ENCODE measurements around the gene GSTM1. TPM values are rescaled to one million over a fixed set of nuclear protein-coding genes. Genes with fewer than 3 reads are reported as not detected.

The GSTM1 gene
- total RNA-seq, 3 donors from 2014 or later, result 18.0 to 30.6 (median 20.0) TPM

DNA sequence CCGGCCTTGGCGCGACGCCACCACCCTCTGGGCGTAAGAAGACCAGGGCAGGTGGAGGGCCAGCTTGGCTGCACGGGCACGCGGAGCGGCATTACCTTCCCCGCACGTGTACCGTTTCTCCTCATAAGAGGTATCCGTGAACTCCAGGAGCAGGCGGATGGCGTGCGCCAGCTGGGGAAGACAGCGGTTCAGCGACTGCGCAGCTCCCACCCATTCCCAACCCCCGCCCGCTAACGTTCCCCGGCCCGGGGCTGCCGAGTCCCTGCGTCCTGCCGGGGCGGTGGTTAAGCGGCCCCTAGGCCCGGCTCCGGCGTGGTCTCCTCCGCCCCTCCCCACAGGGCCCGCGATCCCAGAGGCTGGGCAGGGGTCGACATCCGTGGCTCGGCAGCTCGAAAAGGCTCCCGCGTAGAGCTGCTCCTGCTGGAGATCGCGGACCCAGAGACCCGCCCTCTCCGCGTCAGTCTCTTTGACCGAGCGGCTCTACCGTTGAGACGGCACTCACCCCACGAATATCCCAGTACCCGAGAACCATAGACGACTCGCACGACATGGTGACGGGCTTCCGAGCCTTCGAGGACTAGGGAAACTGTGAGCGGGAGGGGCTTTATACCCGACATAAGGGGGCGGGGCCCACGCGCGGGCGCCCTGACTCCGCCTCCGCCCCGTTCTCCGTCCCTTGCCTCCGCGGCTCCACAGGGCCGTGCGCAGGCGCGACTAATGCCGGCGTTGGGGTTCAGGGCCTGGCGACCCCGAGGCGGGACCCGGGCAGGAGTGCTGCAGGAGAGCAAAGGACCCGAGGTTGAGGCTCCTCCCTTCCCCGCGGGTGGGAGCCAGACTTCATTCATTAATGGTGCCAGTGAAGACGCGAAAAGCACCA lies 52.4 kb downstream of the GSTM1 start:
- TF ChIP-seq, protein P1, sequence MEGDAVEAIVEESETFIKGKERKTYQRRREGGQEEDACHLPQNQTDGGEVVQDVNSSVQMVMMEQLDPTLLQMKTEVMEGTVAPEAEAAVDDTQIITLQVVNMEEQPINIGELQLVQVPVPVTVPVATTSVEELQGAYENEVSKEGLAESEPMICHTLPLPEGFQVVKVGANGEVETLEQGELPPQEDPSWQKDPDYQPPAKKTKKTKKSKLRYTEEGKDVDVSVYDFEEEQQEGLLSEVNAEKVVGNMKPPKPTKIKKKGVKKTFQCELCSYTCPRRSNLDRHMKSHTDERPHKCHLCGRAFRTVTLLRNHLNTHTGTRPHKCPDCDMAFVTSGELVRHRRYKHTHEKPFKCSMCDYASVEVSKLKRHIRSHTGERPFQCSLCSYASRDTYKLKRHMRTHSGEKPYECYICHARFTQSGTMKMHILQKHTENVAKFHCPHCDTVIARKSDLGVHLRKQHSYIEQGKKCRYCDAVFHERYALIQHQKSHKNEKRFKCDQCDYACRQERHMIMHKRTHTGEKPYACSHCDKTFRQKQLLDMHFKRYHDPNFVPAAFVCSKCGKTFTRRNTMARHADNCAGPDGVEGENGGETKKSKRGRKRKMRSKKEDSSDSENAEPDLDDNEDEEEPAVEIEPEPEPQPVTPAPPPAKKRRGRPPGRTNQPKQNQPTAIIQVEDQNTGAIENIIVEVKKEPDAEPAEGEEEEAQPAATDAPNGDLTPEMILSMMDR (IDR thresholded peaks at IDR 0.05), result no peak
- H3K9me3 ChIP-seq, result no peaks in the 10 kb centered on the region

DNA sequence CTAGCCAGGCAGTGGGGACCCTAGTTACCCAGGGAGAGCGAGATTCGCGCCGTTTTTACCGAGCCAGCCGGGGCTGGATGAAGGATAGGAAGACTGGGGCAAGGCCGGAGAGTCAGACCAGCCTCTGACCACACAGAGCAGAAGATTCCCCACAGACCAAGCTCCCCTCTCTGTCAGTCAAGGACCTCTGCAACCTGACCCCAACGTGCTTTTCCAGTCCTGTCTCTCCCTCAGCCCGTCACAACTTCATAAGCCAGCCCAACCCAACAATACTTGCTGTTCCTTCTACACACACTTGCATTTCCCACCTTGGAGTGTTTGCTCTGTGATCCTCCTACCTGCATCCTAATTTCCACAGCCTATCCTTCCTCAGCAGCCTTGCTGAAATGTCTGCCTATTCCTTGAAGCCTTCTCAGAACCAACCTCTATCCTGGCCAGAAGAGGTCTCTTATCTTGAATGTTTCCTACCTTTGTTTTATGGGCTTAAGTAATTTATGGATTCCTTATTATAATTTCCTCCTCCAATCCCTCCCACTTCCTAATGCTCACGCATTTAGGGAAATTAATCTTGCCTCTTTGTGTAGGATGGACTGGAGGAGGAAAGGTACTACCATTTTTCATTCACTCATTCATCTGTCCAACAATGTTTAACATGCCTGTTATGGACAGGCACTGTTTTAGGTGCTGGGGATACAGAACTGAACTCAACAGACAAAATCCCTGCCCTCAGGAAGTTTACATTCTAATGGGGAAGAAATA lies 53.2 kb downstream of the GSTM1 start, which contains the start of gene GSTM3:
Gene GSTM3 (minus strand): TSS at position 424 of the 759 bp plus-strand sequence. CDS start 751 bp downstream, outside the sequence.
- TF ChIP-seq, protein P1 (IDR thresholded peaks at IDR 0.05), result no peak
- H3K4me1 ChIP-seq (ENCODE audit: low read depth), result peaks cover 11% of the 10 kb centered on the region
- ATAC-seq (peak; percentile 32), DNase-seq (no peak)
- H3K4me3 ChIP-seq, result peak within 1 kb of the TSS; percentile 36
- no peaks in the 10 kb centered on the region for H3K36me3 ChIP-seq (ENCODE audit: low read depth)
- intact Hi-C loops (cut with DNase I, micrococcal nuclease), result no loop called here
- H3K9me3 ChIP-seq, result no peaks in the 10 kb centered on the region

More for the DNA sequence above, 52.4 kb downstream of the GSTM1 start:
- intact Hi-C loops (cut with DNase I, micrococcal nuclease), result no loop called here
- H3K4me3 ChIP-seq, result peak overlapping the region; percentile 36
- peaks cover 11% of the 10 kb centered on the region for H3K4me1 ChIP-seq (ENCODE audit: low read depth)
- DNase-seq (peak; percentile 73 to 90 (median 90)), ATAC-seq (peak; percentile 97)
- no peaks in the 10 kb centered on the region for H3K36me3 ChIP-seq (ENCODE audit: low read depth)

Other genes with a start within 250 kb of the GSTM1 start
- gene SYPL2, start 221.3 kb upstream of the GSTM1 start, total RNA-seq, result 1 to 10 TPM in 1 of 3 donors, under 1 TPM in 2; 0.12 to 6.6 (median 0.34) TPM
- 1 to 10 TPM; 2.5 to 4.4 (median 3.5) TPM for gene ATXN7L2, start 203.9 kb upstream of the GSTM1 start, total RNA-seq
- 10 to 100 TPM; 16.0 to 18.7 (median 18.1) TPM for gene CYB561D1, start 193.7 kb upstream of the GSTM1 start, total RNA-seq
- 1 to 10 TPM; 2.2 to 9.9 (median 3.9) TPM for gene AMIGO1, start 178.1 kb upstream of the GSTM1 start, total RNA-seq
- gene GPR61, start 147.9 kb upstream of the GSTM1 start, total RNA-seq, result under 1 TPM in 1 of 3 donors, not detected in 2; 0.25 TPM
- 1 to 10 TPM; 6.5 to 8.3 (median 7.6) TPM for gene GNAI3, start 139.2 kb upstream of the GSTM1 start, total RNA-seq
- not detected for gene GNAT2, start 68.2 kb upstream of the GSTM1 start, total RNA-seq
- gene AMPD2, start 68.0 kb upstream of the GSTM1 start, total RNA-seq, result 10 to 100 TPM; 35.6 to 47.4 (median 40.9) TPM
- 10 to 100 TPM; 63.4 to 96.3 (median 74.2) TPM for gene GSTM4, start 31.7 kb upstream of the GSTM1 start, total RNA-seq
- gene GSTM2, start 19.8 kb upstream of the GSTM1 start, total RNA-seq, result 10 to 100 TPM; 23.8 to 87.7 (median 41.0) TPM
- gene GSTM5, start 24.4 kb downstream of the GSTM1 start, total RNA-seq, result 1 to 10 TPM; 2.5 to 6.1 (median 4.8) TPM
- gene GSTM3, start 53.2 kb downstream of the GSTM1 start, total RNA-seq, result 10 to 100 TPM in 2 of 3 donors, 1 to 10 TPM in 1; 4.9 to 84.8 (median 12.4) TPM
- gene EPS8L3, start 76.1 kb downstream of the GSTM1 start, total RNA-seq, result 100 to 1,000 TPM; 211 to 539 (median 356) TPM
- 10 to 100 TPM in 2 of 3 donors, 1 to 10 TPM in 1; 6.5 to 34.4 (median 19.9) TPM for gene CSF1, start 223.0 kb downstream of the GSTM1 start, total RNA-seq